Germinal center (tissue), 1 donor: ENCODE data around the gene AGAP1.
"Not testable (repeated sequence)": the region's sequence is repeated elsewhere in the genome, so short reads cannot be mapped to it uniquely, and the experiment has no call there.

Experiments
- DNase-seq: peaks from one replicate; pipeline ENCODE4 v3.0.0; 2012; ENCODE audit warnings: mixed read lengths, low spot score

AGAP1 gene

DNA sequence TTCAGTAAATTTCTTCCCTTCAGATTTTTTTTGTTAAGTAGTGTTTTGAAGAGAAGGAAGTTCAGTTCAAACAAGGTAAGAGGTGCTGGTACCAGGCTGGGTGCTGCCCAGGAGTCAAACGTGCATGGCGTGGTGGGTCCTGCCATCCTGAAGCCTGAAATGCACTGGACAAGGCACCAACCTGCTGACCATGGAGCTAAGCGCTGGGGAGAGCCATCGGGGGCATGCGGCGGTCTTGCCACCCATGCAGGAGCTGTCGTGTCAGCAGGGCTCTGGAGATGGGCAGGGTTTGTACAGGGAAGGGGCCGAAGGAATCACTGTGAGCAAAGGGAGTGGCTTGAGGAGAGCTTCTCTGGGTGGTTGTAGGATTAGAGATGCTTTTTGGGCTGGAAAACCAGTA lies 547.8 kb downstream of the AGAP1 start:
- no peak for DNase-seq

GRCh38 chr2:236042087-236042486 lies 548.2 kb downstream of the AGAP1 start:
- DNase-seq = no peak

GRCh38 chr2:236044191-236044590 lies 550.3 kb downstream of the AGAP1 start:
- no peak for DNase-seq

DNA sequence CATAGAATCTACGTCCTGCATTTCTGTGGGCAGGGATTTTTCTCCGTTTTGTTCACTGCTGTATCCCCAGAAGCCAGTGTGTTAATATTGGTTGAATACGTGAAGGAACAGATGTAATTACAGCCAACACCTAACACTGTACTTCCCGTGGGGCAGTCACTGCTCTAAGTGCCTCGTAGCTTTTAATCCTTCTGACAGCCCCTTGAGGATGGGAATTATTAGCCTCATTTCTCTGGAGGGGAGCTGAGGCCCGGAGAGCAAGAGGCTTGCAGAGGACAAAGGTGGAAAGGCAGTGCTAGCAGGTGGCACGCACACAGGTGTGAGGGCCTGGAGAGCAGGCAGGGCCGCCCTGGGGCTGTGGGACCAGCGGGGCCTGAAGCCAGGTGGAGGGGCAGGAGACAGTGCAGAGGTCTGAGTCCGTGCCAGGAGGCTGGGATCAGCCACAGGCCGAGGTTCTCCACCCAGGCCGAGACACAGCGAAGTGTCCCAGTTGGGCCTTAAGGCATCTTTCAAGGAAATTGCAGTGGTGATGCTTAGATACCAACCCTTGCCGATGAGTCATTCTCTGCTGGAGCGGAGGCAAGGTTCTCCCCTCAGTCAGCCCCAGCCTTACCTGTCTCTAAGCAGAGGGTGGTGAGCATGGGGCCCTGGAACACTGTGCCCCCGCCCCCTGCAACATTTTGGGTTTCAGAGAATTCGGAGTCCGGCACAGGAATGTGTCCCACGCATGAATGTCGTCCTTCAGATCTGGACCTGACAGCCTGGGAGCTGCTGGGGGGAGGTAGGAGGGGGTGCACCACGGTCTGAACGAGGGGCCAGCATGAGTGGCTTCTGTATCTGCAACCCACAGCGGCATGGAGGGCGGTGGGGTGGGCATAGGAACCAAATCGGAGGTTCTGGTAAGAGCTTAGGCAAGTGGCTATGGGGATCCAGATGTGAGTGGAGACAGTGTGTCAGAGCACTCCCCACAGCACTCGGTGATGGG lies 551.7 kb downstream of the AGAP1 start:
- DNase-seq = no peak

DNA sequence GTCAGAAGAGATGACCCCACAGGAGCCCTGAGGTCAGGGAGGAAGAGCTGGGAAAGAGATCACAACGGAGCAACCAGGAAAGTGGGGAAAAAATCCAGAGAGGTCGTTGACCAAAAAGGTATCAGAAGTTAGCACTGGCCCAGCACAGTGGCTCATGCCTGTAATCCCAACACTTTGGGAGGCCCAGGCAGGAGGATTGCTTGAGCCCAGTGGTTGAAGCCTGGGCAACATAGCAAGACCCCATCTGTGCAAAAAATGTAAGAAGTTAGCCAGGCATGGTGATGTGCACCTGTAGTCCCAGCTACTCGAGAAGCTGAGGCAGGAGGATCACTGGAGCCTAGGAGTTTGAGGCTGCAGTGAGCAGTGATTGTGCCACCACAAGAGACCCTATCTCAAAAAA lies 552.9 kb downstream of the AGAP1 start:
- DNase-seq = no peak

DNA sequence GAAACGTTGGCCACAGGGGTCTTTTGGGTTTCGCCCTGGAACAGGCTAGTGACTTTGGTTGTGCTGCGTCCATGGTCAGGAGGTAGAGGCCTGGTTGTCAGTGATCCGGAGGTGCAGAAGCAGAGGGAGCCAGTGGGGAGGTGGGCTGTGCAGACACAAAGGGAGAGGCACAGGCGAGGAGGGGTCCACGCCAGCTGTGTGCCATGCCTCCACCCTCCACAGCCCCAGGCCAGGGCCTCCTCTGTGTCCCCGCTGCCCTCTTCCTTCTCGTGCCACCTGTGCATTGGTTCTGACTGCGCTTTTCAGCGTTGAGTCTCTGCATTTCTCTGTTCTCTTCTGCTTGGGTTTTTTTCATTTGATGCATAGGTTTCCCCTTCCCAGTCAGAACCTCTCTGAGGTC lies 553.3 kb downstream of the AGAP1 start:
- DNase-seq = no peak

DNA sequence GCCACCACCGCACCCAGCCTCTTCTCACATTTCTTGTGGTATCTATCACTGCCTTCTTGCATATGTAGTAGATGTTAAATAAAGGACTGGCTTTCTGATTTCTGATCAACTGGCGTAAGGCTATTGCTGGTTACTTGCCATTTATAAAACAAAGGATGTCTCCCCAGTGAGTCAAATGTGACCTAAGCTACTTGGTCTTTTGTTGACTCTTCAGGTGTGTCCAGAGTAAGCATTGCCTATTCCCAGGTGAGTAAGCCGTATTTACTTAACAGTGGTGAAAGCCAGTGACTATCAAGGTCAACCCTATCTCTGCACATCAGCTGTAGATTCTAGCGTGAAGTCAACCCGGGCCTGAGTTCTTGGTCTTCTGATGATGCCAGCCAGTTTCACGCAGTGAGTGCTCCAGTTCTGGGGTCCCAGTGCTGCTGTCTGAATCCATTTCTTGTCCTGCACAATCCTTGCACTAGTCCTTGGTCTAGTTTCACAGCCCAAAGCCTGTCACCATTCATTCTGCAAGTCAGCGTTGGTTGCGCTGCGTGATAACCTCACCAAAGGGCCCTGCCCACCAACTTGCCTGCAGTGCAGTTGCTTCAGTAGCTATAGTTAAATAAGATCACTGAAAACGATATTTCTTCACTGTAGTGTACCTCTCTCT lies 554.2 kb downstream of the AGAP1 start:
- DNase-seq = no peak

- DNase-seq = no peak
Observed at GRCh38 chr2:236049981-236050380, 556.1 kb downstream of the AGAP1 start.

DNA sequence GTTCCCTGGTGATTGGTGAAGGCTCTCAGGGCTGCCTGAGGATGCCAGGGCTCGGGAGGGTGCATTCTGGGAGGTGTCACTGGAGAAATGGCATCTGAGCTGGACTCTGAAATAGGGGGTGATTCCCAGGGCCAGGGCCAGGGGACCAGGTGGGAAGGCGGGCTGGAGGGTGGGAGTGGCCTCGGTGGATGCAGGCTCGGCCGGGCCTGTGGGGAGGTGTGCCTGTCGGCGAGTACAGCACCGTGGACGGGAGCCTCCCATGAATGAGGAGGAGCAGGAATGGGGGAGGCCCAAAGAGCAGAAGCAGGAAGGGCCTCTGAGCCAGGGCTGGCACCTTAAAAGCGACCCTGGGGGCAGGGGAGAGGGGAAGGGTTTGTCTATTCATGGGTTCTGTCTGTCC lies 557.5 kb downstream of the AGAP1 start:
- DNase-seq = no peak

- DNase-seq = no peak
Observed at GRCh38 chr2:236051806-236052205, 558.0 kb downstream of the AGAP1 start.

- DNase-seq = no peak
Observed at GRCh38 chr2:236052206-236052605, 558.4 kb downstream of the AGAP1 start.

GRCh38 chr2:236052926-236053821 lies 559.3 kb downstream of the AGAP1 start:
- no peak for DNase-seq

DNA sequence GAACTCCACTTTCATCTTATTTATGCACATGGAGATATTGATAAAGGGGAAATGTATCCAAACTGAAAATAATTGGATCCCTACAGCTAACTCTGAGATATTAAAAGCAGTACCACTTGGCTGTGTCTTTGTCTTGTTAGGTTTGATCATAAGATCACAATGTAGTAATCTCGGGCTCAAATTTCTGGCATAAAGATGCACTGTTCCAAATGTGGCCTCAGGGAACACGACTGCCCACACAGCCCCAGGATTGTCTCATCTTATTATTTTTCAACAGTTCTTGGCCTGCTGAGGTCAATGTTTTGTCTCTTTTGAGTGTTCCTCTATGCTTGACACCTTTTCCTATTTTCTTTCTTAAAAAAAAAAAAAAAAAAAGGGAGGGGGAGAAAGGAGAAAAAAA lies 560.3 kb downstream of the AGAP1 start:
- no peak for DNase-seq

DNA sequence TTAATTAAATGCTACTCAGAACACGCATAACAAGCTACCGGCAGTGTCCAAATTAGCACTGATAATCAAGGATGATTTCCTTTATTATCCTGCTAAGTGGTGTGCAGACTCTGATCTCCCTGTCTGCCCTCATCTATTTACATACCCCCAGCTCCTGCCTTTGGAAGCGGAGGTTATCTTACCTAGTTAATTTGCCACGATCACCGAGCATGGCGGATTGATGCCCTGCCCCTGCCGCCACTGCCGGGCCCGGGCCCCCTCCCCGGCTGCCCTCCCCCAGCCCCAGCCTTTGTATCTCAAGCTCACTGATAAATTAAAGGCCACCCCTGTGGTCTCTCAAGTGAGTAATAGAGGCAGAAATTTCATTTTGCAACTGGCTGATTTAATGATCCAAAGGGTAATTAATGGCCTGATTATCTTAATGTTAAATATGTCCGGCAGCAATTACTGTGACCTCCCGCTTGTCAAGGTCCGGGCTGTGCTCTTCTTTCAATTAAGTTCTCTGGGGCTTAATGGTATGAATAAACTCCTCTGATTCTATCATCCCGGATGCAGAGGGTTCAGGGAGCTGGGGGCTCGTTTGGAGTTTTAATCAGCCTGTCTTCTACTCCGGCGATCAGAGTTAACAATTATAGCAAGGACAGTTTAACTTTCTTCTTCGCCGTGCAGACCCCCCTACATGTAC lies 560.9 kb downstream of the AGAP1 start:
- no peak for DNase-seq

DNA sequence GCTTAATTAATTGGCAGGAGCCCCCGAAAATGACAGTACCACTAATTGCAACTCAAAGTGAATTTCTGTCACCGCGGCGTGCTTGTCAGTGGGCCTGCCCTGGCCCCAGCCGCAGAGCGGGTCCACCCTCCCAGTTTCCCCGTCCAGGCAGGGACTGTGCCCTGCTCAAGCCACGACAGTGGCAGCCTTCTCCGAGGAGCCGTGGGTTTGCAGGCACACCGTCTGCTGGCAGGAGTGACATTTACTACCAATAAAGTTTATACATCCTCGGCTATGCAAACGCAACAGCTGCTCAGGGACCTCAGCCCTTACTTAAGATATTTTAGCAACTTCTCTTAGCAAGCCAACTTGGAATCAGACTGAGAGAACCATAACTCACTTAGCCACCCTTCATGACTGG lies 561.6 kb downstream of the AGAP1 start:
- no peak for DNase-seq

GRCh38 chr2:236056141-236056540 lies 562.3 kb downstream of the AGAP1 start:
- DNase-seq = no peak

DNA sequence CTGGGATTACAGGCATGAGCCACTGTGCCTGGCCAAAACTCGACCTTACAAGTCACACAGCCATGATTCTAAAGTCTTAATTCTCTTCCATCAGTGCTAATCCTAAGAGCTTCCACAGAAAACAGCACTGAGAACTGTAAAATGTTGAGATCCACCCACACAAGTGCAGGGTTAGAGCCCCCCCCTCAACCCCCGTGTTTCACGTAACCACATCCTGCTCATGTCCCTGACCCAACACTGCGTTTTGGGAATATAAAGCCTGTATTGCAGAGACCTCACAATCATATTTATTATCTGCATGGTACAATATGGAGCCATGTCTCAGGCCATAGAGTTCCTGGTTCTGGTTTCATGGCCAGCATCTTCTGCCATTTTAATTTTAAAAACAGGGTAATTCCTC lies 563.5 kb downstream of the AGAP1 start:
- no peak for DNase-seq

- DNase-seq = no peak
Observed at GRCh38 chr2:236061497-236061896, 567.7 kb downstream of the AGAP1 start.

DNA sequence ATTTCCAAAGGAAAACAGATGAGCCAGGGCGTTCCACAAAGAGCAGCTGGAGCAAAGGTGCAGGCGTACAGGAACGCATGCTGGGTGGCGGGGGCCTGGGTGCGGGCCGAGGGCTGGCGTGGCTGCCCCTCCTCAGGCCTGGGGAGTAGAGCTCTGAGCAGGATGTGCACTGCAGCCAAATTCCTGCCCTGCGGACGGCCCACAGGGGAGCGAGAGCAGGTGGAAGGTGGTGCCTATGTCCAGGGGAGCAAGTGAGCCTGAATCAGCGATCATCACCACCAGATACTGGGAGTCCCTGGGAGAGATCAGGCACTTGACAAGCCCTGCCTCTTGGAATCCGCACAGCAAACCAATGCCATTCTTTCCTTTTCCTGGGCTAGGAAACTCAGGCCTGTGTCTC lies 568.1 kb downstream of the AGAP1 start:
- no peak for DNase-seq

DNA sequence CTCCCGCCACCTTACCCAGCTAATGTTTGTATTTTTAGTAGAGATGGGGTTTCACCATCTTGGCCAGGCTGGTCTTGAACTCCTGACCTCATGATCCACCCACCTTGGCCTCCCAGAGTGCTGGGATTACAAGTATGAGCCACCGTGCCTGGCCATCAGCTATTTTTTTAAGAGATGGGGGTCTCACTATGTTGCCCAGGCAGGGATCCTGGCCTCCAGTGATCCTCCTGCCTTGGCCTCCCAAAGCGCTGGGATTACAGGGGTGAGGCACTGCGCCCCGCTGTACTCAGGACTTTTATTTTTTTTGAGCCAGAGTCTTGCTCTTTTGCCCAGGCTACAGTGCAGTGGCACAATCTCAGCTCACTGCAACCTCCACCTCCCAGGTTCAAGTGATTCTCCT lies 569.0 kb downstream of the AGAP1 start:
- DNase-seq = not testable (repeated sequence)

GRCh38 chr2:236063994-236064393 lies 570.2 kb downstream of the AGAP1 start:
- no peak for DNase-seq
